PFSK-1 (cell line): ENCODE data around the gene ACAP1.

Experiments
- FOXP2 ChIP-seq: optimal IDR thresholded peaks from 2 replicates; pipeline ENCODE3; 2011; ENCODE audit warnings: borderline replicate concordance, control low read depth, inconsistent platforms; ENCODE audit not compliant: insufficient read depth; ENCODE audit errors: extremely low read length, extremely low read depth
- POLR2AphosphoS5 ChIP-seq: IDR thresholded peaks from 2 replicates; pipeline ENCODE4 v1.6.1; 2012; ENCODE audit warnings: low read depth, mild to moderate bottlenecking, control low read depth, low read length, moderate library complexity
- SIN3A ChIP-seq: IDR thresholded peaks from 2 replicates; pipeline ENCODE4 v1.6.1; 2012; ENCODE audit warnings: mild to moderate bottlenecking, low read length, moderate library complexity, borderline replicate concordance; ENCODE audit not compliant: insufficient read depth
- TAF1 ChIP-seq: IDR thresholded peaks from 2 replicates; pipeline ENCODE4 v1.6.1; 2012; ENCODE audit warnings: low read length, control low read depth, borderline replicate concordance; ENCODE audit not compliant: insufficient read depth
- TF ChIP-seq, protein P1 (sequence below), 2 experiments: IDR thresholded peaks; 2 replicates each; pipeline versions ENCODE4 v1.6.1 to v1.8.0; 2011 to 2012; ENCODE audit warnings: low read depth in 2 of 2, low read length in 2 of 2, control low read depth in 1 of 2, inconsistent platforms in 1 of 2, mild to moderate bottlenecking in 1 of 2, moderate library complexity in 1 of 2; ENCODE audit not compliant: insufficient read depth in 1 of 2

Gene ACAP1

DNA sequence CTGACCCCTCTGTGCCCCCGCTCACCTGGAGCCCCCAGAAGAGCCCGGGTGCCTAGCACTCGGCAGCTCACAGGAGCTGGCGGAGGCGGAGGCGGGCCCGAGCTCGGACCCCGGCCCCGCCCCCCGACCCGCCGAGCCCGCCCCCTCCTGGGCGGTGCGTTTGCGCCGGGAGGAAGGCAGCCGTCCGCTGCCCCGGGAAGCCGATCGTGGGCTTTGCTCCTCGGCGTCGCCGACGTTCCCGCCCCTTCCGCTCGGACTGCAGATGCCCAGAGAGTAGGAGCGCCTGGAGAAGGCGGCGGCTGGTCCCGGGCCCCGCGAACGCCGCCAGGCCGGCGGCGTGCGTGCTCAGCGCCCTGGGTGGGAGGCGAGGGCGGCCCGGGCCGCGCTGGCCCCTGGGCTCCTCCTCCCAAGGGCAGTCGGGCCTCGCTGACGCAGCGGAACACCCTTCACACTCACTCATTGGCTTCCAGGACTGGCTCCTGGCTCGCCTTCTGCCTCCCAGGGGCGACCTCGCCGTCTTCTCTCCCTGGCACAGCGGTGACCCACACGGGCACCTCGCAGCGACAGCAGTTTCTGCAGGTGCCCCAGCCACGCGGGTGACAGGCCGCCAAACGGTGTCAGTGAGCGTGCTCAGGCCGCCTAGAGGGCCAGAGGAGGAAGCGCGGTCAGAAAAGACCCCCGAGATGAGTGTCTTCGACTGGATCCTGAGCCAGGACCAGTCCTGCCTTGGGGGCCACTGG, 58.3 kb downstream of the ACAP1 start, which contains the start of gene PLSCR3:
TSS of gene PLSCR3 (minus strand) at position 74 of the 740 bp plus-strand sequence. CDS start 415 bp downstream, outside the sequence.
- peak; percentile 94 for TF ChIP-seq POLR2AphosphoS5
- peak; percentile 49; the same call in 1 of the 2 replicates for TF ChIP-seq SIN3A
- TF ChIP-seq FOXP2, result no peak
- TF ChIP-seq, protein P1, sequence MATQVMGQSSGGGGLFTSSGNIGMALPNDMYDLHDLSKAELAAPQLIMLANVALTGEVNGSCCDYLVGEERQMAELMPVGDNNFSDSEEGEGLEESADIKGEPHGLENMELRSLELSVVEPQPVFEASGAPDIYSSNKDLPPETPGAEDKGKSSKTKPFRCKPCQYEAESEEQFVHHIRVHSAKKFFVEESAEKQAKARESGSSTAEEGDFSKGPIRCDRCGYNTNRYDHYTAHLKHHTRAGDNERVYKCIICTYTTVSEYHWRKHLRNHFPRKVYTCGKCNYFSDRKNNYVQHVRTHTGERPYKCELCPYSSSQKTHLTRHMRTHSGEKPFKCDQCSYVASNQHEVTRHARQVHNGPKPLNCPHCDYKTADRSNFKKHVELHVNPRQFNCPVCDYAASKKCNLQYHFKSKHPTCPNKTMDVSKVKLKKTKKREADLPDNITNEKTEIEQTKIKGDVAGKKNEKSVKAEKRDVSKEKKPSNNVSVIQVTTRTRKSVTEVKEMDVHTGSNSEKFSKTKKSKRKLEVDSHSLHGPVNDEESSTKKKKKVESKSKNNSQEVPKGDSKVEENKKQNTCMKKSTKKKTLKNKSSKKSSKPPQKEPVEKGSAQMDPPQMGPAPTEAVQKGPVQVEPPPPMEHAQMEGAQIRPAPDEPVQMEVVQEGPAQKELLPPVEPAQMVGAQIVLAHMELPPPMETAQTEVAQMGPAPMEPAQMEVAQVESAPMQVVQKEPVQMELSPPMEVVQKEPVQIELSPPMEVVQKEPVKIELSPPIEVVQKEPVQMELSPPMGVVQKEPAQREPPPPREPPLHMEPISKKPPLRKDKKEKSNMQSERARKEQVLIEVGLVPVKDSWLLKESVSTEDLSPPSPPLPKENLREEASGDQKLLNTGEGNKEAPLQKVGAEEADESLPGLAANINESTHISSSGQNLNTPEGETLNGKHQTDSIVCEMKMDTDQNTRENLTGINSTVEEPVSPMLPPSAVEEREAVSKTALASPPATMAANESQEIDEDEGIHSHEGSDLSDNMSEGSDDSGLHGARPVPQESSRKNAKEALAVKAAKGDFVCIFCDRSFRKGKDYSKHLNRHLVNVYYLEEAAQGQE (IDR thresholded peaks at IDR 0.05; ENCODE audit: insufficient read depth in 1 of 2, low read depth in 2 of 2, low read length in 2 of 2), result peak; percentile 14 to 50; a peak in 1 of 4 replicates
- TF ChIP-seq TAF1, result peak; percentile 76; the same call in 1 of the 2 replicates

DNA sequence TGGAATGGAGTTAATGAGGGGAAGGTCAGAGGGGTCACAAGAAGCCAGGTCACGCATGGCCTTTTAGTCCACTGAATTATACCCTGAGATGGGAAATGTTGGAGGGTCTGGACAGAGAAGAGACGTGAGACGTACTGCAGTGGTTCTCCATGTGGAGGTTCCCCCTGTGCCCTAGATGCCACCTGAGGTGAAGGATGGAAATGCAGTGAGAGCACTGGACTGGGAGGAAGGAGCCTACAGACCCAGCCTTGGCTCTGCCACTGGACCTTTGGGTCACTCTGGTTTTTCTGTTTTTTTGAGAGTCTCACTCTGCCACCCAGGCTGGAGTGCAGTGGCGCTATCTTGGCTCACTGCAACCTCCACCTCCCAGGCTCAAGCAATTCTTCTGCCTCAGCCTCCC, 59.8 kb downstream of the ACAP1 start:
- TF ChIP-seq POLR2AphosphoS5 (no peak), SIN3A (no peak), FOXP2 (no peak), TAF1 (no peak)
- TF ChIP-seq, protein P1 (IDR thresholded peaks at IDR 0.05; ENCODE audit: insufficient read depth in 1 of 2, low read depth in 2 of 2, low read length in 2 of 2), result no peak

DNA sequence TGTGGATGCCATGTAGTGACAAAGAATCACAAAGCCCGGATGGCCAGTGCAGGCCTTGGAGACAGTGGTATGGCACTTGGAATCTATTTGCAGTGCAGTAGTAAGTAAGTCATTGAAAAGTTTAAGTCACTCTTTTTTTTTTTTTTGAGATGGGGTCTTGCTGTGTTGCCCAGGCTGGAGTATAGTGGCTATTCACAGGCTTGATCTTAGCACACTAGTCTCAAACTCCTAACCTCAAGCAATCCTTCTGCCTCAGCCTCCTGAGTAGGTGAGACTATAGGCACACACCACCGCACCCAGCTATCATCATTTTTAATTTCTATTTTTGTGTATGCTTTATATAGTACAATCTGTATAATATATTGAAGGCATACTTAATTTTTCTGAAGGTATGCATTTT, 62.3 kb downstream of the ACAP1 start:
- TF ChIP-seq SIN3A (no peak), TAF1 (no peak), FOXP2 (no peak), POLR2AphosphoS5 (no peak)
- TF ChIP-seq, protein P1 (IDR thresholded peaks at IDR 0.05; ENCODE audit: insufficient read depth in 1 of 2, low read depth in 2 of 2, low read length in 2 of 2), result no peak
